Measurements from ENCODE around the gene BBS1.
A peak's percentile ranks its signal among the peaks of the same experiment; 100 is the strongest.

Gene BBS1

DNA sequence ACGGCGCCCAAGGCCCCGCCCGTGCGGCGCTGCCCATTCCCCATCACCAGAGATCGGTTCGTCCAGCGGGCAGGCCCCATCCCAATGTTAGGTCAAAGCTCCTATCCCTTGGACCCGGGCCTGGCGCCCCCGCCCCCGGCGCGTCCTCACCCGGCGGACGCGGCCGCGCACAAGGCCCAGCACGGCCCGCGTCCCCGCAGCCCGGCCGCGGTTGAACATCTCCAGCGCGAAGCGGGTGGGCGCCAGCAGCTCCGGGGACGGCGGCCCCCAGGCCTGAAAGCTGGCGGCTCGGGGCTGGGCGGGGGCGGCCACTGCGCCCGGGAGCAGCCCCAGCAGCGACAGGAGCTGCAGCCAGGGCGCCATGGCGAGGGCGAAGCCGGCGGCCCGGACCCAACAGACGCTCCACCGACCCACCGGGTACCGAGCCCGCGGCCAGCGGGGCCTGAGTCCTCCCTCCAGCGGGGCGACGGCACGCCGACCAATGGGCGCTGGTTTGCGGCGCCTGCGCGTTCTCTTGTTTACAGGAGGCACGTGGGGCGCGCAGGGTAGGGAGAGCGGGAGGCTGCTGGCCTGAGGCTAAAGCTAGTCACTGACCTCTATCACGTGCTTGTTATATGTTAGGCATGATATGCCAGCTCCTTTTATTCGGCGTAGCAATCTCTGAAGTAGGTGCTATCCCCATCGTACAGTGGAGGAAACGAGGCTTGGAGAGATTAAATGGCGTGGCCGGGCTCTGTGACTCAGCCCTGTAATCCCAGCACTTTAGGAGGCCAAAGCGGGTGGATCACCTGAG is 57.9 kb downstream of the BBS1 start, which contains the start of gene CTSF:
CTSF (minus strand) TSS at position 483 of the 793 bp plus-strand sequence; CDS start at position 363, 120 bp downstream.
- no peak within 1 kb of the TSS for H3K4me3 ChIP-seq (ENCODE audit: low read depth, low read length)
- peak; percentile 51 for DNase-seq (ENCODE audit: low read depth)
- TF ChIP-seq MYC (IDR thresholded peaks at IDR 0.05; ENCODE audit: low read depth, low read length) (no peak), POLR2A (IDR thresholded peaks at IDR 0.05; ENCODE audit: extremely low read depth, insufficient read length) (no peak)
- TF ChIP-seq, protein P1, sequence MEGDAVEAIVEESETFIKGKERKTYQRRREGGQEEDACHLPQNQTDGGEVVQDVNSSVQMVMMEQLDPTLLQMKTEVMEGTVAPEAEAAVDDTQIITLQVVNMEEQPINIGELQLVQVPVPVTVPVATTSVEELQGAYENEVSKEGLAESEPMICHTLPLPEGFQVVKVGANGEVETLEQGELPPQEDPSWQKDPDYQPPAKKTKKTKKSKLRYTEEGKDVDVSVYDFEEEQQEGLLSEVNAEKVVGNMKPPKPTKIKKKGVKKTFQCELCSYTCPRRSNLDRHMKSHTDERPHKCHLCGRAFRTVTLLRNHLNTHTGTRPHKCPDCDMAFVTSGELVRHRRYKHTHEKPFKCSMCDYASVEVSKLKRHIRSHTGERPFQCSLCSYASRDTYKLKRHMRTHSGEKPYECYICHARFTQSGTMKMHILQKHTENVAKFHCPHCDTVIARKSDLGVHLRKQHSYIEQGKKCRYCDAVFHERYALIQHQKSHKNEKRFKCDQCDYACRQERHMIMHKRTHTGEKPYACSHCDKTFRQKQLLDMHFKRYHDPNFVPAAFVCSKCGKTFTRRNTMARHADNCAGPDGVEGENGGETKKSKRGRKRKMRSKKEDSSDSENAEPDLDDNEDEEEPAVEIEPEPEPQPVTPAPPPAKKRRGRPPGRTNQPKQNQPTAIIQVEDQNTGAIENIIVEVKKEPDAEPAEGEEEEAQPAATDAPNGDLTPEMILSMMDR (IDR thresholded peaks at IDR 0.05; ENCODE audit: low read depth, low read length) = no peak
- TF ChIP-seq, protein P2, sequence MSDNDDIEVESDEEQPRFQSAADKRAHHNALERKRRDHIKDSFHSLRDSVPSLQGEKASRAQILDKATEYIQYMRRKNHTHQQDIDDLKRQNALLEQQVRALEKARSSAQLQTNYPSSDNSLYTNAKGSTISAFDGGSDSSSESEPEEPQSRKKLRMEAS (IDR thresholded peaks at IDR 0.05; ENCODE audit: low read depth, low read length) = no peak

DNA sequence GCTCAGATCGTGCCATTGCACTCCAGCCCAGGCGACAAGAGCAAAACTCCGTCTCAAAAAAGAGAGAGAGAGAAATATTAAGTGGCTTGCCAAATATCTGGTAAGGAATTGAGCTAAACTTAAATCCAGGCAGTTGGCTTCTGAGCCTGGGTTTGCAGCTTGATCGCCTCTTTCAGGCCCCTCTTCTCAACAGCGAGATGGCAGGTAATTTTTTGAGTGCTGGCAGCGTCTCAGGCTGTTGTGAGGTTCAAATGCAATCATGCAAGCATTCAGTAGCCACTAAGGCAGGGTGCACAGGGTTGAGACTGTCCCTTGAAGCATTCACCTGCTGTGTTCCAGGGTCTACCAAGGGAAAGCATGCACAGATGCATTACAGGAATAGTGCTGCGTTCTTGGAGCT is 58.6 kb downstream of the BBS1 start:
- DNase-seq (ENCODE audit: low read depth) = no peak
- TF ChIP-seq, protein P2 (IDR thresholded peaks at IDR 0.05; ENCODE audit: low read depth, low read length) = no peak
- no peak for TF ChIP-seq MYC (IDR thresholded peaks at IDR 0.05; ENCODE audit: low read depth, low read length)
- TF ChIP-seq POLR2A (IDR thresholded peaks at IDR 0.05; ENCODE audit: extremely low read depth, insufficient read length) = no peak
- TF ChIP-seq, protein P1 (IDR thresholded peaks at IDR 0.05; ENCODE audit: low read depth, low read length) = no peak
- no peak overlapping the region for H3K4me3 ChIP-seq (ENCODE audit: low read depth, low read length)

DNA sequence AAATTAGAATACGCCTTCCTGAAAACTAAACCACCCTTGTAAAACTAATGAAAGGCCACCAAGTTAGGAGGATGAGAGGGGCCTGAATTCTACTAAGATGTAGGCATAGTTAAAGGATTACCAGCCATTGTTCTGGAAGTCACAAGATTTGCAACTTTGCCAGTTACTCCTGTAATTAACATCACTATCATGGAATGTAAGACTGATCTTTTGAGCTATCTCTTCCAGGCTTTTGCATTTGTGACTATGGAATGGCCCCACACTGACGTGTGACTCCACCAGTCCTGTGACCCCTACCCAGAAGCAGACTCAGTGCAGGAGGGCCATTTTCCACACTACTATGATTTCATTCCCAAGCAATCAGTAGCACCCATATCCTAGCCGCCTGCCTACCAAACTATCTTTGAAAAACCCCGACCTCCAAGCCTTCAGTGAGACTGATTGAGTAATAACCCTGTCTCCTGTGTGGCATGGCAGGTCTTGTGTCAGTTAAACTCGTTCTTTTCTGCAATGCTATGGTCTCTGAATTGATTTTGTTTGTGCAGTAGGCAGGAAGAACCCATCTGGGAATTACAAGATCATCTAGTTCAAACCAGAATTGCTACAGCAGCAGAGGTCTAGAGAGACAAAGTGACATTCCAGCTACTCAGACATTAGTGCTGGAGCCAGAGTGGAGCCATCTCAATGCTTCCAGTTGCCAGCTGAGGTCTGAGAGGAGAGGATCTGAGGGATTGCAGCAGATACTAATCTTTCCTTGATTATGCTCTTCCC is 59.8 kb downstream of the BBS1 start:
- DNase-seq (ENCODE audit: low read depth) = no peak
- TF ChIP-seq, protein P2 (IDR thresholded peaks at IDR 0.05; ENCODE audit: low read depth, low read length) = no peak
- TF ChIP-seq POLR2A (IDR thresholded peaks at IDR 0.05; ENCODE audit: extremely low read depth, insufficient read length) (no peak), MYC (IDR thresholded peaks at IDR 0.05; ENCODE audit: low read depth, low read length) (no peak)
- TF ChIP-seq, protein P1 (IDR thresholded peaks at IDR 0.05; ENCODE audit: low read depth, low read length) = no peak
- H3K4me3 ChIP-seq (ENCODE audit: low read depth, low read length) = no peak overlapping the region

DNA sequence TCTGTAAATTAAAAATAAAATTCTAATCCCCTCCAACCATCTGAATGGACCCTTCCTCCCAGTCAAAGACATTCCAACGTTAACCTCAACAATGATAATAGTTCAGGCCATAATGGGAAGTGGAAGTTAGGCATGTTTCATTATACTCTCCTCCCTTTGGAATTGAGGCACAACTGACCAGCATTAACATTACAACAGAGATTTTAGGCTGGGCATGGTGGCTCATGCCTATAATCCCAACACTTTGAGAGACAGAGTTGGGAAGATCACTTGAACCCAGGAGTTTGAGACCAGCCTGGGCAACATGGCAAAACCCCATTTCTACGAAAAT is 60.4 kb downstream of the BBS1 start:
- TF ChIP-seq POLR2A (IDR thresholded peaks at IDR 0.05; ENCODE audit: extremely low read depth, insufficient read length) = no peak
- TF ChIP-seq, protein P1 (IDR thresholded peaks at IDR 0.05; ENCODE audit: low read depth, low read length) = no peak
- TF ChIP-seq, protein P2 (IDR thresholded peaks at IDR 0.05; ENCODE audit: low read depth, low read length) = no peak
- no peak for TF ChIP-seq MYC (IDR thresholded peaks at IDR 0.05; ENCODE audit: low read depth, low read length)
- no peak for DNase-seq (ENCODE audit: low read depth)
- no peak overlapping the region for H3K4me3 ChIP-seq (ENCODE audit: low read depth, low read length)

DNA sequence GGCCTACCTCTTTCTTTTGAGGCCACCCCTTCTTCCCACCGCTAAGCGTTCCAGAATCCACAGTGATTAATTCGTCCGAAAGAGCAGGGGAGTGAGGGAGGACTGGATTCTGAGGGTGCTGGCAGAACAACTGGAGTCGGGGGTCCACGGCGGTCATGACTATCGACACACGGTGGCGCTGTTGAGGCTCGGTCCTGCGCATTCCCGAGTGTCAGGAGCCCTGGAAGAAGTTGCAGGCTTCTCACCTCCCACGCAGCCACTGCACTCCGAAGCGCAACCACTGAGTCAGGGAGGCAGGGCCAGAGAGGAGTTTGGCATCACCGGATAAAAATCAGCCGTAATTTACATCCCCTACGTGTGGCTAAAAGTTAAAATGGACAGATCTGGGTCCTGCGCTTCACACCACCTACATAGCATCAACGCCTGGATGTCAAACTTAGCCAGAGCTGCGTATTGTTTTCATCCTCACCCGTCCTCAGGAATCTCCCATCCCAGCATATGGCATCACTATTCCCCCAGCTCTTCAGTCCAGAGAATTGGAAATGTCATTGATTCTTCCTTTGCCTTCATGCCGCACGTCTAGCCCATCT is 68.7 kb downstream of the BBS1 start:
- DNase-seq (ENCODE audit: low read depth) = peak; percentile 77
- H3K4me3 ChIP-seq (ENCODE audit: low read depth, low read length) = no peak overlapping the region
- TF ChIP-seq MYC (IDR thresholded peaks at IDR 0.05; ENCODE audit: low read depth, low read length) = no peak
- no peak for TF ChIP-seq POLR2A (IDR thresholded peaks at IDR 0.05; ENCODE audit: extremely low read depth, insufficient read length)
- TF ChIP-seq, protein P1 (IDR thresholded peaks at IDR 0.05; ENCODE audit: low read depth, low read length) = peak; percentile 87
- TF ChIP-seq, protein P2 (IDR thresholded peaks at IDR 0.05; ENCODE audit: low read depth, low read length) = 0 out of 2 replicates have a peak, but pooled peaks have one; percentile 21
